Measurements from ENCODE around the gene M1AP. TPM values are rescaled to one million over a fixed set of nuclear protein-coding genes. Genes with fewer than 3 reads are reported as not detected.

M1AP gene
- total and polyA plus RNA-seq, 10 donors = 0.26 to 2.0 (median 0.65) TPM

- 86 to 93% (median 93%) methylated on average over 10 of the region's 10 CpGs for WGBS, 5 donors
- no peaks in the 10 kb centered on the region for H3K27me3 ChIP-seq (replicated peaks in 1 of 7)
- no peak overlapping the region for H3K27ac ChIP-seq
- DNase-seq = peak; percentile 41
- TF ChIP-seq, protein P1, sequence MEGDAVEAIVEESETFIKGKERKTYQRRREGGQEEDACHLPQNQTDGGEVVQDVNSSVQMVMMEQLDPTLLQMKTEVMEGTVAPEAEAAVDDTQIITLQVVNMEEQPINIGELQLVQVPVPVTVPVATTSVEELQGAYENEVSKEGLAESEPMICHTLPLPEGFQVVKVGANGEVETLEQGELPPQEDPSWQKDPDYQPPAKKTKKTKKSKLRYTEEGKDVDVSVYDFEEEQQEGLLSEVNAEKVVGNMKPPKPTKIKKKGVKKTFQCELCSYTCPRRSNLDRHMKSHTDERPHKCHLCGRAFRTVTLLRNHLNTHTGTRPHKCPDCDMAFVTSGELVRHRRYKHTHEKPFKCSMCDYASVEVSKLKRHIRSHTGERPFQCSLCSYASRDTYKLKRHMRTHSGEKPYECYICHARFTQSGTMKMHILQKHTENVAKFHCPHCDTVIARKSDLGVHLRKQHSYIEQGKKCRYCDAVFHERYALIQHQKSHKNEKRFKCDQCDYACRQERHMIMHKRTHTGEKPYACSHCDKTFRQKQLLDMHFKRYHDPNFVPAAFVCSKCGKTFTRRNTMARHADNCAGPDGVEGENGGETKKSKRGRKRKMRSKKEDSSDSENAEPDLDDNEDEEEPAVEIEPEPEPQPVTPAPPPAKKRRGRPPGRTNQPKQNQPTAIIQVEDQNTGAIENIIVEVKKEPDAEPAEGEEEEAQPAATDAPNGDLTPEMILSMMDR (IDR thresholded peaks at IDR 0.05 in 8 of 11, conservative IDR thresholded peaks at IDR 0.05 in 3 of 11) = no peak
- TF ChIP-seq POLR2A (IDR thresholded peaks at IDR 0.05) (no peak), POLR2AphosphoS5 (IDR thresholded peaks at IDR 0.05) (peak in 1 of 3 donors; percentile 39)
- H3K36me3 ChIP-seq = peaks cover 0 to 33% (median 12%) of the 10 kb centered on the region in 6 donors
- no peak overlapping the region for H3K4me3 ChIP-seq
- H3K9me3 ChIP-seq = no peaks in the 10 kb centered on the region
- H3K4me1 ChIP-seq = peaks cover 11 to 46% (median 21%) of the 10 kb centered on the region in 6 donors
- intact Hi-C loops (cut with DNase I; ENCODE audit: low total_unique reads) = no loop called here
Observed at GRCh38 chr2:74535440-74535965, 112.6 kb downstream of the M1AP start.

DNA sequence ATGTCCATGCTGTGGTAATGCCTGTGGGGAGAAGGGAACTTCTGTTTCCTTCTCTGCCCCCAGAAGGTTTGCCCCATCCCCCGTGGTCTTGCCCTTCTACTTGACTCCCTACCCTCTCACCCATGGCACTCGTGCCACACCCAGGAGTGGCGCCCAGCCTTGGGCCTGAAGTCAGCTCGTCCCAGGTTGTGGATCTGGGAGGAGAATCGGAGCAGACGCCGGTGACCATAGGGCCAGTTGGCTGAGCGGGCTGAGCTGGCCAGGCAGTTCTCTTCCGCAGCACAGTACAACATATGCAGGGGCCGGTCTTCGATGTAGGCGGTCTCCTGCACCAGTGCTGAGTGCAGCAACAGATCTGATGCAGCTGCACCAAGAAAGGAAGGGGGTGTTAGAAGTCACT lies 113.7 kb downstream of the M1AP start:
- DNase-seq = peak; percentile 72
- TF ChIP-seq POLR2A (IDR thresholded peaks at IDR 0.05) (no peak), POLR2AphosphoS5 (IDR thresholded peaks at IDR 0.05) (peak in 2 of 3 donors; percentile 29 to 47)
- TF ChIP-seq, protein P1 (IDR thresholded peaks at IDR 0.05 in 8 of 11, conservative IDR thresholded peaks at IDR 0.05 in 3 of 11) = no peak
- no peaks in the 10 kb centered on the region for H3K27me3 ChIP-seq (replicated peaks in 1 of 7)
- WGBS, 5 donors = 81 to 86% (median 85%) methylated on average over 12 of the region's 12 CpGs
- intact Hi-C loops (cut with DNase I; ENCODE audit: low total_unique reads) = no loop called here
- peaks cover 0 to 33% (median 12%) of the 10 kb centered on the region in 6 donors for H3K36me3 ChIP-seq
- H3K4me1 ChIP-seq = peaks cover 11 to 38% (median 23%) of the 10 kb centered on the region in 6 donors
- H3K27ac ChIP-seq = no peak overlapping the region
- H3K4me3 ChIP-seq = no peak overlapping the region
- no peaks in the 10 kb centered on the region for H3K9me3 ChIP-seq

- DNase-seq = peak; percentile 49
- intact Hi-C loops (cut with DNase I; ENCODE audit: low total_unique reads) = no loop called here
- H3K27ac ChIP-seq = no peak overlapping the region
- H3K9me3 ChIP-seq = no peaks in the 10 kb centered on the region
- no peak overlapping the region for H3K4me3 ChIP-seq
- TF ChIP-seq POLR2AphosphoS5 (IDR thresholded peaks at IDR 0.05) (no peak), POLR2A (IDR thresholded peaks at IDR 0.05) (no peak)
- TF ChIP-seq, protein P1 (IDR thresholded peaks at IDR 0.05 in 8 of 11, conservative IDR thresholded peaks at IDR 0.05 in 3 of 11) = no peak
- H3K4me1 ChIP-seq = peaks cover 16 to 36% (median 28%) of the 10 kb centered on the region in 6 donors
- no peaks in the 10 kb centered on the region for H3K27me3 ChIP-seq (replicated peaks in 1 of 7)
- H3K36me3 ChIP-seq = peaks cover 0 to 33% (median 12%) of the 10 kb centered on the region in 6 donors
- 86 to 93% (median 87%) methylated on average over 4 of the region's 4 CpGs for WGBS, 5 donors
Observed at GRCh38 chr2:74533464-74533863, 114.7 kb downstream of the M1AP start.

- no peak for DNase-seq
- Histone ChIP-seq H3K9me3 (no peaks in the 10 kb centered on the region), H3K27ac (peak overlapping the region in 2 of 8 donors; percentile 94 to 97), H3K4me3 (no peak overlapping the region), H3K4me1 (peaks cover 20 to 47% (median 38%) of the 10 kb centered on the region in 6 donors), H3K36me3 (peaks cover 0 to 46% (median 23%) of the 10 kb centered on the region in 6 donors), H3K27me3 (replicated peaks in 1 of 7) (no peaks in the 10 kb centered on the region)
- intact Hi-C loops (cut with DNase I; ENCODE audit: low total_unique reads) = no loop called here
- TF ChIP-seq POLR2AphosphoS5 (IDR thresholded peaks at IDR 0.05) = no peak
- TF ChIP-seq, protein P1 (IDR thresholded peaks at IDR 0.05 in 8 of 11, conservative IDR thresholded peaks at IDR 0.05 in 3 of 11) = peak in 5 of 11 experiments; percentile 17 to 40 (median 21)
Observed at GRCh38 chr2:74532222-74532621, 115.9 kb downstream of the M1AP start.

All from spleen (tissue), 11 donors.